HG03066 (cell line): ENCODE results near the gene PRKRIP1.

Source experiments
- ATAC-seq: cut with Tn5 transposase; IDR thresholded peaks from one replicate; pipeline ENCODE4 v1.9.1; 2021; ENCODE audit warnings: low read depth; ENCODE audit not compliant: unreplicated experiment

PRKRIP1 gene

GRCh38 chr7:102429141-102429899 is 33.2 kb downstream of the PRKRIP1 start:
- ATAC-seq, result no peak

GRCh38 chr7:102431617-102432298 is 35.6 kb downstream of the PRKRIP1 start:
- no peak for ATAC-seq

- ATAC-seq, result peak; percentile 32
These were observed 36.5 kb downstream of the PRKRIP1 start for GRCh38 chr7:102432442-102433218.

- ATAC-seq, result peak; percentile 47
These were observed 37.3 kb downstream of the PRKRIP1 start, which contains the start of gene ORAI2 for GRCh38 chr7:102433219-102434038. Gene ORAI2, plus strand, starts transcription at chr7:102433575. Its CDS starts 5,382 bp downstream, at chr7:102438957.

- no peak for ATAC-seq
These were observed 37.9 kb downstream of the PRKRIP1 start for GRCh38 chr7:102434039-102434486.

- no peak for ATAC-seq
These were observed 40.0 kb downstream of the PRKRIP1 start for GRCh38 chr7:102436118-102436517.

- ATAC-seq, result no peak
These were observed 44.0 kb downstream of the PRKRIP1 start for GRCh38 chr7:102439963-102440795.

- ATAC-seq, result peak; percentile 38
These were observed 49.0 kb downstream of the PRKRIP1 start for GRCh38 chr7:102444961-102445673.

- no peak for ATAC-seq
These were observed 49.5 kb downstream of the PRKRIP1 start for GRCh38 chr7:102445674-102446071.

GRCh38 chr7:102446387-102447156 is 50.4 kb downstream of the PRKRIP1 start:
- ATAC-seq, result no peak

- no peak for ATAC-seq
These were observed 51.1 kb downstream of the PRKRIP1 start for GRCh38 chr7:102447311-102447710.

- no peak for ATAC-seq
These were observed 53.0 kb downstream of the PRKRIP1 start for GRCh38 chr7:102449136-102449535.

GRCh38 chr7:102450242-102450641 is 54.1 kb downstream of the PRKRIP1 start:
- ATAC-seq, result no peak

GRCh38 chr7:102451371-102452054 is 55.4 kb downstream of the PRKRIP1 start:
- ATAC-seq, result no peak

GRCh38 chr7:102452451-102452850 is 56.3 kb downstream of the PRKRIP1 start:
- ATAC-seq, result no peak

- no peak for ATAC-seq
These were observed 57.2 kb downstream of the PRKRIP1 start for GRCh38 chr7:102453319-102453718.

- ATAC-seq, result no peak
These were observed 58.3 kb downstream of the PRKRIP1 start for GRCh38 chr7:102454468-102454867.
